Esophagus (tissue), 2 donors: ENCODE measurements around the gene ZSWIM8. TPM values are rescaled to one million over a fixed set of nuclear protein-coding genes. Genes with fewer than 3 reads are reported as not detected.
A peak's percentile ranks its signal among the peaks of the same experiment; 100 is the strongest.

ENCODE experiments used
- H3K27ac ChIP-seq, 2 donors: one replicate each; pipeline ENCODE4 v1.5.1; 2013; ENCODE audit warnings: low read depth in 2 of 2, mild to moderate bottlenecking in 2 of 2, inconsistent platforms in 1 of 2, low read length in 1 of 2, moderate library complexity in 1 of 2
- H3K27me3 ChIP-seq, 2 donors: one replicate each; pipeline ENCODE4 v1.6.1; 2013; ENCODE audit warnings: low read length in 2 of 2, control low read depth in 1 of 2, mild to moderate bottlenecking in 1 of 2; ENCODE audit not compliant: insufficient read depth in 2 of 2, control insufficient read depth in 1 of 2
- H3K36me3 ChIP-seq, 2 donors: one replicate each; pipeline ENCODE4 v1.6.1; 2013; ENCODE audit warnings: low read length in 1 of 2; ENCODE audit not compliant: control insufficient read depth in 2 of 2, insufficient read depth in 2 of 2
- H3K4me1 ChIP-seq, 2 donors: one replicate each; pipeline ENCODE4 v1.6.1; 2013; ENCODE audit warnings: low read length in 1 of 2; ENCODE audit not compliant: control insufficient read depth in 2 of 2, insufficient read depth in 2 of 2
- H3K4me3 ChIP-seq, 2 donors: one replicate each; pipeline ENCODE4 v1.5.1; 2013; ENCODE audit warnings: low read length in 2 of 2, mild to moderate bottlenecking in 2 of 2, low read depth in 1 of 2, moderate library complexity in 1 of 2
- H3K9me3 ChIP-seq, 2 donors: one replicate each; pipeline ENCODE4 v1.6.1; 2013; ENCODE audit warnings: mild to moderate bottlenecking in 2 of 2, low read depth in 1 of 2, low read length in 1 of 2, moderate library complexity in 1 of 2; ENCODE audit not compliant: control insufficient read depth in 2 of 2, insufficient read depth in 1 of 2
- WGBS, 2 donors: extraction: QIAGEN DNeasy Blood & Tissue Kit; methylation state at CpG; one replicate each; pipeline ENCODE4 v1.1.7; 2013; 5-methylcytosine and 5-hydroxymethylcytosine counted together
- polyA plus RNA-seq, 2 donors: library from polyadenylated mRNA; stranded (reverse); fragments of 200-250 nt; gene quantifications; one replicate each; pipeline ENCODE4 v1.2.3, GENCODE V29; 2013
- donor health status: healthy with polysubstance abuse.
- donor health status: Bipolar disorder and iron deficiency.

ZSWIM8 gene
- polyA plus RNA-seq, 2 donors: 109 to 156 TPM

DNA sequence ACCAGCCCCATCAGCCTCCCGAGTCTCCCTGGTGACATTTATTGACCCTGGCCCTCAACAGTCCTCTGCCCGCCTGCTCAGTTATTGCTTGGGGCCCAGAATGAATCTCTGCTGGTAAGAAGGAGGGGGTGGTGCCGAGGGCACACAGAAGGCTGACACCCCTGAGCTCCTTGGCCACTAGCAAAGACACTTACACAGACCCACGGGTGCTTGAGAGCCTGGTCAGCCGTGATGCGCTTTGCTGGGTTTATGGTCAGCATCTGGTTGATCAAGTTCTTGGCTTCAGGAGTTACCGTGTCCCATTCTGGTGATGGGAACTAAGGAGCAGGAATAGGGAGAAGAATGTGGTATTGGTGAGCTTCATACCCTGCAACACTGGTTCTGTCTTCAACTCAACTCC is 61.6 kb downstream of the ZSWIM8 start:
- Histone ChIP-seq H3K27ac (no peak overlapping the region), H3K36me3 (peaks cover 3 to 51% of the 10 kb centered on the region in 2 donors), H3K4me3 (no peak overlapping the region), H3K9me3 (no peaks in the 10 kb centered on the region), H3K27me3 (no peaks in the 10 kb centered on the region), H3K4me1 (no peaks in the 10 kb centered on the region)
- 92 to 94% methylated on average over 7 of the region's 7 CpGs for WGBS, 2 donors

DNA sequence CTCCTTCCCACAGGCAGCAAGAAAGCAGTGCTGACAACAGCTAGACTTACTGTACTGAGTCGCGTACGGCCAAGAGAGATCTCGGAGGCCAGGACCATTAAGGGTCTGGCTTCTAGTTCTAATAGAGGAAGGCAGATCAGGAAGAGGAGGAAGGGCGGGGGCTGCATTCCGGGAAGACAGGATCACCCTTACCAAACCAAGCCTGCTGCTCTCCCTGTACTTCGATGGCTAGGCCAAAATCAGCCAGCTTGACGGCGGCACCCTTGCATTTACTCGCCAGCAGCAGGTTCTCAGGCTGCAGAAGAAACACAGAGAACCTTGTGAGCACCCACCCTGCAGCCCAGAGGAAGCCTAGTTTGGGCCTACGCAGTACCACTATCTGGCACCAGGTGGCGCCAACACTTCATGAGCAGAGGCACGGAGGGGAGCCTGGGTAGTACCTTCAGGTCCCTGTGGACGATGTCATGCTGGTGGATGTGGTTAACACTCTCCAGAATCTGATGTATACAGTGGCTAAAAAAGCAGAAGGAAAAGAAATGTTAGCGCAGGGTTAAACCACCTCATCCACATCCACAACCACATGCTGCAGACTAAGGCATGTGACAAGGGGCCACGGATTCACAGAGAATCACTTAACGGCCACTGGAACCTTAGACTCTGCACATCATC is 63.5 kb downstream of the ZSWIM8 start:
- H3K4me3 ChIP-seq: no peak overlapping the region
- peaks cover 7 to 40% of the 10 kb centered on the region in 2 donors for H3K36me3 ChIP-seq
- no peaks in the 10 kb centered on the region for H3K27me3 ChIP-seq
- H3K4me1 ChIP-seq: no peaks in the 10 kb centered on the region
- H3K9me3 ChIP-seq: no peaks in the 10 kb centered on the region
- peak overlapping the region in 1 of 2 donors; percentile 24 for H3K27ac ChIP-seq
- WGBS, 2 donors: 40 to 43% methylated on average over 17 of the region's 17 CpGs

- Histone ChIP-seq H3K36me3 (peaks cover 7 to 41% of the 10 kb centered on the region in 2 donors), H3K4me3 (no peak overlapping the region), H3K9me3 (no peaks in the 10 kb centered on the region), H3K27me3 (no peaks in the 10 kb centered on the region), H3K27ac (peak overlapping the region; percentile 65 to 81), H3K4me1 (no peaks in the 10 kb centered on the region)
- 79% methylated on average over 8 of the region's 8 CpGs for WGBS, 2 donors
Observed at GRCh38 chr10:73850211-73850610, 64.8 kb downstream of the ZSWIM8 start.

- no peaks in the 10 kb centered on the region for H3K9me3 ChIP-seq
- 57 to 62% methylated on average over 14 to 15 of the region's 15 CpGs for WGBS, 2 donors
- no peak overlapping the region for H3K4me3 ChIP-seq
- H3K36me3 ChIP-seq: peaks cover 7 to 41% of the 10 kb centered on the region in 2 donors
- peak overlapping the region; percentile 49 to 81 for H3K27ac ChIP-seq
- no peaks in the 10 kb centered on the region for H3K27me3 ChIP-seq
- H3K4me1 ChIP-seq: no peaks in the 10 kb centered on the region
Observed at GRCh38 chr10:73850863-73851461, 65.6 kb downstream of the ZSWIM8 start.

Other genes starting within 250 kb of the ZSWIM8 start
- 10 to 100 TPM; 16.8 to 23.7 TPM for gene USP54, start 194.3 kb upstream of the ZSWIM8 start, polyA plus RNA-seq
- gene MYOZ1, start 144.1 kb upstream of the ZSWIM8 start, polyA plus RNA-seq: 1 to 10 TPM in 1 of 2 donors, under 1 TPM in 1; 0.89 to 3.1 TPM
- gene SYNPO2L, start 129.6 kb upstream of the ZSWIM8 start, polyA plus RNA-seq: 10 to 100 TPM in 1 of 2 donors, 1 to 10 TPM in 1; 1.9 to 10.9 TPM
- 1 to 10 TPM; 2.6 to 7.5 TPM for gene AGAP5, start 87.5 kb upstream of the ZSWIM8 start, polyA plus RNA-seq
- 10 to 100 TPM; 38.8 to 46.8 TPM for gene SEC24C, start 41.2 kb upstream of the ZSWIM8 start, polyA plus RNA-seq
- 10 to 100 TPM; 53.5 to 63.5 TPM for gene CHCHD1, start 3.6 kb upstream of the ZSWIM8 start, polyA plus RNA-seq
- 10 to 100 TPM; 13.5 to 14.9 TPM for gene NDST2, start 26.0 kb downstream of the ZSWIM8 start, polyA plus RNA-seq
- gene CAMK2G, start 88.9 kb downstream of the ZSWIM8 start, polyA plus RNA-seq: 10 to 100 TPM; 16.1 to 25.3 TPM
- gene PLAU, start 125.5 kb downstream of the ZSWIM8 start, polyA plus RNA-seq: 10 to 100 TPM in 1 of 2 donors, 1 to 10 TPM in 1; 7.0 to 13.7 TPM
- 10 to 100 TPM; 25.0 to 41.4 TPM for gene VCL, start 212.5 kb downstream of the ZSWIM8 start, polyA plus RNA-seq